Mucosa of descending colon (tissue), 3 donors: ENCODE results near the gene SMIM26. TPM values are rescaled to one million over a fixed set of nuclear protein-coding genes. Genes with fewer than 3 reads are reported as not detected.
A peak's percentile ranks its signal among the peaks of the same experiment; 100 is the strongest.

Source experiments
- ATAC-seq: fragments of 200-7000 bp; cut with Tn5 transposase; one replicate; pipeline ENCODE4 v1.9.1; 2020; ENCODE audit warnings: mild to moderate bottlenecking, moderate library complexity
- DNase-seq, 3 donors: peaks; one replicate each; pipeline ENCODE4 v3.0.0-alpha.2; 2020
- H3K36me3 ChIP-seq: fragments of 200-600 bp; one replicate; pipeline ENCODE4 v1.8.0; 2021; ENCODE audit warnings: low read depth, mild to moderate bottlenecking
- H3K4me1 ChIP-seq: fragments of 200-600 bp; one replicate; pipeline ENCODE4 v1.8.0; 2021; ENCODE audit warnings: low read depth, mild to moderate bottlenecking
- H3K4me3 ChIP-seq: fragments of 200-600 bp; one replicate; pipeline ENCODE4 v1.8.0; 2021; ENCODE audit warnings: mild to moderate bottlenecking
- H3K9me3 ChIP-seq: fragments of 200-600 bp; one replicate; pipeline ENCODE4 v1.8.0; 2021; ENCODE audit warnings: mild to moderate bottlenecking
- CTCF ChIP-seq: fragments of 200-600 bp; IDR thresholded peaks from one replicate; pipeline ENCODE4 v1.8.0; 2022; ENCODE audit warnings: antibody characterized with exemption, mild to moderate bottlenecking
- intact Hi-C, 2 donors: fragments of 100-400 bp; cut with DNase I in 1 of 2; cut with micrococcal nuclease in 1 of 2; formaldehyde crosslinking; loops; one replicate each; pipeline versions ENCODE4 v1.11.0 to v1.11.1; 2022; cut with DNase I, micrococcal nuclease
- total RNA-seq, 3 donors: library from RNA; stranded (reverse); fragmentation: NEBNext Ultra II Directional in 2 of 3; extraction: Animal tissue kit (Norgen Biotek cat#: 25700) in 2 of 3; gene quantifications; one replicate each; pipeline versions ENCODE4 v1.2.1 to v1.2.4, GENCODE V29; 2021 to 2023
- donor health status: DM: no; HTN: no; CAD: no; lungs with moderate emphysema.
- donor health status: DM: no; HTN: no; CAD: no.
- donor health status: DM: no; HTN: yes; CAD: no.

SMIM26 gene
- total RNA-seq, 3 donors from 2014 or later, result 55.7 to 70.1 (median 59.2) TPM

GRCh38 chr20:18548465-18548864, 18.8 kb upstream of the SMIM26 start:
- TF ChIP-seq CTCF, result no peak
- Histone ChIP-seq H3K9me3 (no peaks in the 10 kb centered on the region), H3K36me3 (no peaks in the 10 kb centered on the region), H3K4me1 (no peaks in the 10 kb centered on the region), H3K4me3 (no peak overlapping the region)
- no peak for DNase-seq
- no peak for ATAC-seq
- intact Hi-C loops, result no loop called here

DNA sequence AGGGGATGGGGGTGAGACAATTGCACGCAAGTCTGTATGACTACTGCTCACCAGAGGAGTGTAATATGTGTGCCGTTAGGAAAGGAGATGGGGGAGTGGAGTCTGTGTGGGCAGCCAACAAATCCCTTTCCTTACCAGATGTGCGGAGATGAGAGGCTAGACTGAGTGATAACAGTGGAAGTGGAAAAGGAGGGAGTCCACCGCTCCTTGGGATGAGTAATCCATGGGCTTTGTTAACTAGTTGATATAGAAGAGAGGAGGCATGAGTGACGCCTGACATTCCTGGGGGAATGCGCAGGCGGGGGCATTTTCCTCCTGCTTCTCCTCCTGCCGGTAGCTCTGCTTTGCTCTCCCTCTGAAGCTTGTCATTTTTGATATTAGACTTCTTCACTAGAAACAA, 13.5 kb upstream of the SMIM26 start:
- no peak for ATAC-seq
- no peak for DNase-seq
- H3K4me3 ChIP-seq, result no peak overlapping the region
- TF ChIP-seq CTCF, result no peak
- no peaks in the 10 kb centered on the region for H3K9me3 ChIP-seq
- intact Hi-C loops, result no loop called here
- H3K4me1 ChIP-seq, result no peaks in the 10 kb centered on the region
- no peaks in the 10 kb centered on the region for H3K36me3 ChIP-seq

- TF ChIP-seq CTCF, result no peak
- H3K36me3 ChIP-seq, result no peaks in the 10 kb centered on the region
- H3K9me3 ChIP-seq, result no peaks in the 10 kb centered on the region
- ATAC-seq, result peak; percentile 28
- peak overlapping the region; percentile 35 for H3K4me3 ChIP-seq
- peaks cover 6% of the 10 kb centered on the region for H3K4me1 ChIP-seq
- intact Hi-C loops, result no loop called here
- no peak for DNase-seq
Observed at GRCh38 chr20:18567739-18568091, 483 bp downstream of the SMIM26 start.

DNA sequence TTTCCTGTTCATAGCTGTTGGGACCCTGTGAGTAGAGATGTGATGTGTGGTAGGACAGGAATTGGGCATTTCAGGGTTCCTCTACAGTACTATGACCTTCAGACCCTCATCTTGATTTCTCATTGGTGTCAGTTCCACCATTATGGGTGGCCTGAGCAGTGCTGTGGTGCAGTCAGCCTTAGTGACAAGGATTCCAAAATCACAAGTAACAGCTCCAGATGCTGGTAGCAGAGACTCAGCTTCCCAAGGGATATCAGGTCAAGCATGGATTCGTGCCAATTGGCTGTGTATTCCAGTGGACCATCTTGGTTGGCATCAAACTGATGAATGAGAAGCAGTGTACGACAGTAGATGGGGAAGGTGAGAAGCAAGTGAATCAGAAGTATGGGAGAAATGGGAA, 3.8 kb downstream of the SMIM26 start:
- H3K9me3 ChIP-seq, result no peaks in the 10 kb centered on the region
- no peak for DNase-seq
- H3K36me3 ChIP-seq, result no peaks in the 10 kb centered on the region
- ATAC-seq, result no peak
- H3K4me1 ChIP-seq, result peaks cover 6% of the 10 kb centered on the region
- H3K4me3 ChIP-seq, result no peak overlapping the region
- intact Hi-C loops, result no loop called here
- TF ChIP-seq CTCF, result no peak

DNA sequence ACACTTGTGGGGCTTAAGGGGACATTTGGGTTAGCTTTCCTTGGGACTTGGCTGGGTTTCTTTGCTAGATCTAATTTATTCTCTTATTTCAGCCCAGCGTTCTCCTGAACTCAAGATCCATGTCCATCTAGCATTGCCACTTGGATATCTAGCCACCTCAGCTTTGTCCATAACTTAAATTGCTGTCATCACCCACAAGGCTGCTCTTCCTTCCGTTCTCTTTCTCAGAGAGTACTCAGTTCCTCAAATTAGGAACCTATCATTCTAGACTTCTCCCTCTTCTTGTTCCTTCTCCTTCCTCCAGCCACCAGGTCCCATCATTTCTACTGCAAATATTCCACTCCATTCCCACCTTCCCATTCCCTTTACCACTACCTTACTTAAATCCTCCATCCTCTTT, 4.3 kb downstream of the SMIM26 start:
- intact Hi-C loops, result no loop called here
- H3K4me1 ChIP-seq, result peaks cover 1% of the 10 kb centered on the region
- DNase-seq (no peak), ATAC-seq (no peak)
- H3K36me3 ChIP-seq, result no peaks in the 10 kb centered on the region
- no peaks in the 10 kb centered on the region for H3K9me3 ChIP-seq
- TF ChIP-seq CTCF, result no peak
- no peak overlapping the region for H3K4me3 ChIP-seq

DNA sequence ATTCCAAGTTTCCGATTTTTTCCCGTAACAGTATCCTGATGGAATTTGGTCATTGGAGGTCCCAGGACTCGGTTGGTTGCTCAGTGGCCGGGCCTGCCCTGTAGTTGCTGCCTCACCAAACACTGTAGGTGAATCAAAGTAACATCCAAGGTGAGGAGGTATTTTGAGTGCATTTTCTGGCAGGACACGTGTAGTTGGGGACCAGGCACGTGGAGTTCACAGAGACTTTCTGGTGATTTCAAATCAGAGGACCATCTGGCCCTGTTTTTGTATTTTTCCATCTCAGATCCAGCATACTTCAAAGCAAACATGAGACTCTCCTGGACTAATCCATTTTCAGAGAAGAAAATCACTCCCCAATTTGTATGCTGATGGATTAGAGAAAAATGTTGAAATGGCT, 10.7 kb downstream of the SMIM26 start:
- Histone ChIP-seq H3K4me1 (no peaks in the 10 kb centered on the region), H3K36me3 (no peaks in the 10 kb centered on the region), H3K4me3 (no peak overlapping the region), H3K9me3 (no peaks in the 10 kb centered on the region)
- DNase-seq (no peak), ATAC-seq (no peak)
- intact Hi-C loops, result no loop called here
- TF ChIP-seq CTCF, result no peak
